ENCODE results near the gene C1orf167.

Gene C1orf167

GRCh38 chr1:11761988-11762406, at the start of gene C1orf167:
Gene C1orf167 (plus strand): TSS chr1:11762193. CDS start chr1:11764401, 2,208 bp downstream.
- DNase-seq: no peak

DNA sequence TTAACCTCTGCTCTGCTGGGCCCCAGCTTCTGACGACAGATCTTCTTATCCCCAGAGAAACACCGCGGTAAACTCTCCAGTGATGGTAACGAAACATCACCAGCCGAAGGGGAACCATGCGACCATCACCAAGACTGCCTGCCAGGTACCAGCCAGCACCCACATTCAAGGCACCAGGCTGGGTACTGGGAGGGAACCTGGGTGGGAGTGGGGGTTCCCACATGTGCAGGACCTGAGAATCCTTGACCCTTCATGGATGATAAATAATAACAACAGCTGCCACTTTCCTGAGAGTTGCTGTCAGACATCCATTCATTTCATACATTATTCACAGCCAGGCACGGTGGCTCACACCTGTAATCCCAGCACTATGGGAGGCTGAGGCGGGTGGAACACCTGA, 49.7 kb upstream of the C1orf167 start:
- no peak for DNase-seq

DNA sequence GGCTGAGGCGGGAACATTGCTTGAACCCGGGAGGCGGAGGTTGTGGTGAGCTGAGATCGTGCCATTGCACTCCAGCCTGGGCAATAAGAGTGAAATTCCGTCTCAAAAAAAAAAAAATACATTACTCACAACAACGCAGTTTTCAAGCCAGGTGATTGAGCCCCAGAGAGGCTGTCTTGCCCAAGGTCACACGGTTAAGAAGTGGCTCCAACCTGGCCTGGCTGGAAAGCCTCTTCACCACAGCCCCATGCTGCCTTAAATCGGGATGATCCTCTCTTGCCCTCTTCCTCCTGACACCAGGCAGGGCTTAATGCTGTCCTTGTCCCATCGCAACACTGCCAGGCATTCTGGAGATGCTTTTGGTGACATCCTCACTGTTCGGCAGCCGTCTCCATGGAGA, 48.9 kb upstream of the C1orf167 start:
- DNase-seq: no peak

GRCh38 chr1:11714831-11715575, 47.0 kb upstream of the C1orf167 start:
- DNase-seq: no peak

DNA sequence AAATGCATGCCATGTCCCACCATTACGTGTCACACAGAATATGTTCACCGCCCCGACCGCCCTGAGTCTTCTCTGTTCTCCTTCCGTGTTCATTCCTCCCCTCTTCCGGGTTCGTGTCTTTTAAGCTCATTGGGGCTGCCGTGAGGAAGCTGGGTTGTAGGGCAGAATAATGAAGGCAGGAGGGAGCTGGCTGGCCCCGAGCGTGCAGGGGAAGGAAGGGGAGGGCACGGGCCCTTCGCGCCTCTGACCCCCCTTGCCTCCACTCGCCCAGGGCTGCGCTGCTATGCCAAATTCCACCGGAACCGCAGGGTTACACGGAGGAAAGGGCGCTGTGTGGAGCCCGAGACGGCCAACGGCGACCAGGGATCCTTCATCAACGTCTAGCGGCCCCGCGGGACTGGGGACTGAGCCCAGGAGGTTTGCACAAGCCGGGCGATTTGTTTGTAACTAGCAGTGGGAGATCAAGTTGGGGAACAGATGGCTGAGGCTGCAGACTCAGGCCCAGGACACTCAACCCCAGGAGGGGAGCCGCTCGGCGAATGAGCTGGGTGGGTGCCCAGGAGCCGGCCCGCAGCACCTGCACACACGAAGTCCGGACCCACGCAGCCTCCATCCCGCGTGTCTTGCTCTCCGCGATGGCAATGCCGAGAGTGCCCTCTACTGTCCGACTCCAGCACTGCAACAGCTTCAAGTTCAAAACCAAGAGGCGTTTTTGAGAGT, 42.5 kb upstream of the C1orf167 start:
- DNase-seq: peak; percentile 89

- DNase-seq: no peak
Measured at GRCh38 chr1:11720033-11720376, 42.0 kb upstream of the C1orf167 start.

DNA sequence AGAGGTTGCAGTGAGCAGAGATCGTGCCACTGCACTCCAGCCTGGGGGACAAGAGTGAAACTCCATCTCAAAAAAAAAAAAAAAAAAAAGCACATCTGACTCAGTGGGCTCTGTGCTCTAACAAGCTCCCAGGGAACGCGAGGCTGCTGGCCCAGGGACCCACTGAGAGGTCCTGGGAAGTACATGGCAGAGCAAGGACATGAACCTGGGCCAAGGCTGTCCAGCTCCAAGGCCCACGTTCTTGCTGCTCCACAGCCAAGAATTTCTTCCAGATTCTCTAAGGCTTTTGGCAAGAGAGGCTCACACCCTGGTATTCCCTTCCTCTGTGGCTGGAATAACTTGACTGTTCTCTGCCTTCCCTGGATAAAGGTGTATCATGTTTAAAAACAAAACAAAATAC, 41.5 kb upstream of the C1orf167 start:
- DNase-seq: no peak

GRCh38 chr1:11721311-11721710, 40.7 kb upstream of the C1orf167 start:
- no peak for DNase-seq

DNA sequence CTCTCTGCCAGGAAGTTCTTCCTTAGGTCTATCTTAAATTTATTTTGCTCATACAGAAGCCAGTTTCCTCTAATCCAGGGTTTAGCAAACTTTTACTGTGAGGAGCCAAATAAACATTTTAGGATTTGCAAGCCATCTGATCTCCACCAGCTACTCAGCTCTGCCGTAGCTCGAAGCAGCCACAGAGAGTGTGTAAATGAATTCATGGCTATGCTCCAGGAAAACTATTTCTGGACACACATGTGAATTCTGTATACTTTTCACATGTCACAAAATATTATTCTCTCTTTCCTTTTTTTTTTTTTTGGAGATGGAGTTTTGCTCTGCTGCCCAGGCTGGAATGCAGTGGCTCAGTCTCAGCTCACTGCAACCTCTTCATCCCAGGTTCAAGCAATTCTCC, 39.5 kb upstream of the C1orf167 start:
- DNase-seq: no peak

DNA sequence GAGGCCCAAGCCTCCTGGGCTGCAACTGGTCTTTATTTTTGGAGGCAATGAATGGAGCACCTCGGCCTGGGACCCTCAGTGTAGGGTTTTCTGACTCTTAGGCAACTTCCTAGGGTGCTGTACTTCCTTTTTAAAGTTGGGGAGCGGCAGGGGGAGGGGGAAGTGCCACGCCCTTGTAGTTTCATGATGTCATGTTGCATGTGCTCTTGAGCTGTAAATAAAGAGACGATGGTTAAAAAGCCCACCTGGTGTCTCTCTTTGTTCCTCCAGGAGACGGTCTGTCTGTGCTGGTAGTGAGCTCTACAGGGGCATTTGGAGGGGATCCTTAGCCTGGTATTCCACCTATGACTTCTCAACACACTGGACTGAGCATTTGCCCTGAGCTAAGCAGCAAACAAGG, 36.4 kb upstream of the C1orf167 start:
- no peak for DNase-seq

- no peak for DNase-seq
Measured at GRCh38 chr1:11727119-11727518, 34.9 kb upstream of the C1orf167 start.

GRCh38 chr1:11728126-11728806, 33.7 kb upstream of the C1orf167 start:
- no peak for DNase-seq

- no peak for DNase-seq
Measured at GRCh38 chr1:11729155-11729497, 32.9 kb upstream of the C1orf167 start.

GRCh38 chr1:11729498-11730428, 32.2 kb upstream of the C1orf167 start:
- no peak for DNase-seq

DNA sequence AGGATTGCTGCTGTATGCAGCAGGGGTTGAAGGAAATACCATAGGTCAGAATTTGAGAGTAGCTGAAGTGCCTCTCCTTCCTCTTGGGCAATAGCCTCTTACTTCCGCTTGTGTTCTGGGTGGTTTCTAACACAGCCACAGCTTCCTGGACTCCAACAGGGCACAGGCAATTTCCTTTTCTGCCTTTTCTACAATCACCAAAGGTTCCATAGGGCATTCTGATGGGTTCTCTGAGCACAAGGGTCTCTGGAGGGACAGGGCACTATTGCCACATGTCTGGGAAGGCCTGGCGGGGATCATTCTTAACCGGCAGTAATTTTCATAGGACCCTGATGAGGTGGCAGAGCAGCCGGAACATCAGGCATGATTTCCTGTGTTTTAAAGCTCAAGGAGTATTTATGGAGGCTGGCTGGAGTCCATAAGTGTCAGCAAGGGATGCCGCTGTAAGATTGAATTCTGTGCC, 31.5 kb upstream of the C1orf167 start:
- DNase-seq: no peak

- no peak for DNase-seq
Measured at GRCh38 chr1:11731691-11732283, 30.2 kb upstream of the C1orf167 start.

GRCh38 chr1:11733306-11733705, 28.7 kb upstream of the C1orf167 start:
- no peak for DNase-seq

- no peak for DNase-seq
Measured at GRCh38 chr1:11735531-11735853, 26.5 kb upstream of the C1orf167 start.

- peak; percentile 84 for DNase-seq
Measured at GRCh38 chr1:11735854-11736745, 25.9 kb upstream of the C1orf167 start, which contains the start of gene AGTRAP. Gene AGTRAP (plus strand): TSS chr1:11736136. CDS start chr1:11736209, 73 bp downstream.

DNA sequence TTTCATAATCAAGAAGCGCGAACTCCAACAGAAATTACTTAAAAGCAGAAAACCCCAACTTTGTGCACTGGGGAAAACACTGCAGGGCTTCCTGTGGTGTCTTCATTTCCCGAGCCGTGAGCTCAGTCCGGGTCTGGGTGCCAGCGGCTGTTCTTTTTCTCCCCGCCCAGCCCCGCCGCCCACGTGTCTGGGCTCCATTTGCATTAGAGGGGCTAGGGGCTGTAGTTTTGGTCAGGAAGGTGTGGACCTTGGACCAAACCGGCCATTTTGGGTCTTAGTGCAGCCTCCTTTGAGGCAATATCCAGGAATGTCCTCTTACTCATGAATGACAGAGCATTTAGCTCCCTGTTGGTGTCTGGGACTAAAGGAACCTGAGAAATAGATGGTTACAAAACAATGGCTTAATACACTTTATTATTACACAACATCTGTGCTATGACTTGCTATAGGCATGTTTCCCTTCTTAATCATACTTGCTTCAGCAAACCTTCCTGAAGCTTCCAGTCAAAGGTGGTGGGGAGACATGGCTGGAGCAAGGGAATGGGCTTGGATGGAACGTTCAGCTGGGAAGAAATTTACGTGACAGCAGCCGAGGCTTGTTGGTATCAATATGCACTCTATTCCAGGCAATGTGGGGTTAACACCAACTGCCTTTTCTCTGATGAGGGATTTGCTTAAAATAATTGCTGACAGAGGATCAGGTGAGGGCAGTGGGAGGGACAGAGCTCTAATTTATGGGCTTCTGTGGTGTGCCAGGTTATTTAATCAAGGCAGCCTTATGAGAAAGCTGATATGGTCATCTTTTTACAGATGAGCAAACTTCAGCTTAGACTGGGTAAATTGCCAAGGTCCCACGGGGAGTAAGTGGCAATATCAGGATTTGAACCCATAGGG, 25.0 kb upstream of the C1orf167 start:
- DNase-seq: peak; percentile 43

All from activated CD4-positive, alpha-beta T cell treated with anti-CD3 and anti-CD28 coated beads, Interleukin-2, amount 50 U/mL, for 1 hour (primary cell).